ENCODE results near the gene PRKN. TPM values are rescaled to one million over a fixed set of nuclear protein-coding genes. Genes with fewer than 3 reads are reported as not detected.
"Not testable (repeated sequence)": the region's sequence is repeated elsewhere in the genome, so short reads cannot be mapped to it uniquely, and the experiment has no call there.

PRKN gene
- polyA plus RNA-seq, 1 donor = 4.6 TPM

- no peak for DNase-seq (ENCODE audit: low read depth)
These were observed 1371.9 kb downstream of the PRKN start for GRCh38 chr6:161355696-161356095.

GRCh38 chr6:161354956-161355355 is 1372.6 kb downstream of the PRKN start:
- DNase-seq (ENCODE audit: low read depth) = no peak

- DNase-seq (ENCODE audit: low read depth) = no peak
These were observed 1373.2 kb downstream of the PRKN start for GRCh38 chr6:161354276-161354840.

GRCh38 chr6:161353208-161353613 is 1374.4 kb downstream of the PRKN start:
- DNase-seq (ENCODE audit: low read depth) = no peak

GRCh38 chr6:161351858-161352257 is 1375.7 kb downstream of the PRKN start:
- no peak for DNase-seq (ENCODE audit: low read depth)

- no peak for DNase-seq (ENCODE audit: low read depth)
These were observed 1377.7 kb downstream of the PRKN start for GRCh38 chr6:161349886-161350285.

- DNase-seq (ENCODE audit: low read depth) = no peak
These were observed 1379.0 kb downstream of the PRKN start for GRCh38 chr6:161348628-161348994.

- no peak for DNase-seq (ENCODE audit: low read depth)
These were observed 1379.5 kb downstream of the PRKN start for GRCh38 chr6:161347988-161348627.

- DNase-seq (ENCODE audit: low read depth) = no peak
These were observed 1380.4 kb downstream of the PRKN start for GRCh38 chr6:161347125-161347524.

GRCh38 chr6:161346717-161347116 is 1380.8 kb downstream of the PRKN start:
- no peak for DNase-seq (ENCODE audit: low read depth)

- no peak for DNase-seq (ENCODE audit: low read depth)
These were observed 1382.9 kb downstream of the PRKN start for GRCh38 chr6:161344626-161345025.

GRCh38 chr6:161342039-161342438 is 1385.5 kb downstream of the PRKN start:
- DNase-seq (ENCODE audit: low read depth) = no peak

GRCh38 chr6:161341638-161342037 is 1385.9 kb downstream of the PRKN start:
- no peak for DNase-seq (ENCODE audit: low read depth)

GRCh38 chr6:161338015-161338414 is 1389.6 kb downstream of the PRKN start:
- DNase-seq (ENCODE audit: low read depth) = no peak

GRCh38 chr6:161336479-161336878 is 1391.1 kb downstream of the PRKN start:
- no peak for DNase-seq (ENCODE audit: low read depth)

GRCh38 chr6:161333410-161333809 is 1394.2 kb downstream of the PRKN start:
- DNase-seq (ENCODE audit: low read depth) = no peak

- DNase-seq (ENCODE audit: low read depth) = not testable (repeated sequence)
These were observed 1396.0 kb downstream of the PRKN start for GRCh38 chr6:161331402-161332081.

GRCh38 chr6:161327360-161327953 is 1400.1 kb downstream of the PRKN start:
- DNase-seq (ENCODE audit: low read depth) = no peak

GRCh38 chr6:161319231-161319630 is 1408.3 kb downstream of the PRKN start:
- DNase-seq (ENCODE audit: low read depth) = no peak

GRCh38 chr6:161318456-161318855 is 1409.1 kb downstream of the PRKN start:
- DNase-seq (ENCODE audit: low read depth) = no peak

- DNase-seq (ENCODE audit: low read depth) = no peak
These were observed 1411.0 kb downstream of the PRKN start for GRCh38 chr6:161316531-161316930.

GRCh38 chr6:161315246-161315917 is 1412.2 kb downstream of the PRKN start:
- not testable (repeated sequence) for DNase-seq (ENCODE audit: low read depth)
